ENCODE results near the gene MARCHF3.

GRCh38 chr5:126830061-126830460, 200.3 kb downstream of the MARCHF3 start:
- TF ChIP-seq CTCF (conservative IDR thresholded peaks at IDR 0.05; ENCODE audit: low read length): no peak
- TF ChIP-seq EZH2phosphoT487 (IDR thresholded peaks at IDR 0.05; ENCODE audit: borderline replicate concordance): no peak

All from Loucy (cell line).